SK-N-SH (cell line): Measurements from ENCODE around the gene MKRN1. TPM values are rescaled to one million over a fixed set of nuclear protein-coding genes. Genes with fewer than 3 reads are reported as not detected.

Source experiments
- CTCF ChIA-PET: fragments of 300-600, 350-600 bp; formaldehyde crosslinking; extraction: SDS; loops from one replicate; lab custom pipeline; 2021; lab: Yijun Ruan, JAX
- POLR2A ChIA-PET: fragments of 350-600 bp; sonication (Branson Sonifier 250); formaldehyde crosslinking; extraction: SDS; loops from one replicate; lab custom pipeline; 2020; ENCODE audit warnings: antibody characterized with exemption, inconsistent platforms; lab: Yijun Ruan, JAX
- DNase-seq: peaks from one replicate; pipeline ENCODE4 v3.0.0; 2012
- H2AFZ ChIP-seq: fragments of 200-600 bp; sonication (generic); 2 replicates; pipeline ENCODE4 v1.8.1; 2016; ENCODE audit warnings: antibody characterized with exemption, mild to moderate bottlenecking, low read depth
- H3F3A ChIP-seq: fragments of 200-600 bp; sonication (generic); replicated peaks from 2 replicates; pipeline ENCODE3; 2016; ENCODE audit warnings: antibody characterized with exemption, mild to moderate bottlenecking; ENCODE audit not compliant: insufficient read depth
- H3K27ac ChIP-seq, 2 experiments: fragments of 200-500 bp in 1 of 2; fragments of 200-600 bp in 1 of 2; sonication (Bioruptor generic) in 1 of 2; sonication (generic), shearing (Covaris generic) in 1 of 2; 2 replicates each; pipeline versions ENCODE4 v1.5.1 to v1.6.1; 2014 to 2016; ENCODE audit warnings: low read depth in 2 of 2, inconsistent platforms in 1 of 2, low read length in 1 of 2, mild to moderate bottlenecking in 1 of 2, mixed read lengths in 1 of 2
- H3K27me3 ChIP-seq: fragments of 200-600 bp; sonication (generic), shearing (Covaris generic); 2 replicates; pipeline ENCODE4 v1.6.1; 2016; ENCODE audit warnings: mixed run types; ENCODE audit not compliant: insufficient read depth
- H3K36me3 ChIP-seq, 2 experiments: fragments of 200-500 bp in 1 of 2; fragments of 200-600 bp in 1 of 2; sonication (Bioruptor generic) in 1 of 2; sonication (generic) in 1 of 2; replicated peaks in 1 of 2; 2 replicates each; pipeline versions ENCODE3 to v1.5.1; 2014 to 2016; ENCODE audit warnings: low read length in 1 of 2, mild to moderate bottlenecking in 1 of 2; ENCODE audit not compliant: insufficient read depth in 2 of 2, control insufficient read depth in 1 of 2
- H3K4me1 ChIP-seq, 2 experiments: fragments of 200-500 bp in 1 of 2; fragments of 200-600 bp in 1 of 2; sonication (Bioruptor generic) in 1 of 2; sonication (generic), shearing (Covaris generic) in 1 of 2; 2 replicates each; pipeline versions ENCODE4 v1.5.1 to v1.6.1; 2014 to 2016; ENCODE audit warnings: low read depth in 1 of 2, low read length in 1 of 2, mixed run types in 1 of 2; ENCODE audit not compliant: insufficient read depth in 2 of 2, control insufficient read depth in 1 of 2
- H3K4me2 ChIP-seq: fragments of 200-600 bp; sonication (generic), shearing (Covaris generic); 2 replicates; pipeline ENCODE4 v1.6.1; 2017; ENCODE audit warnings: mixed run types
- H3K4me3 ChIP-seq, 2 experiments: fragments of 200-500 bp in 1 of 2; fragments of 200-600 bp in 1 of 2; sonication (Bioruptor generic) in 1 of 2; sonication (generic), shearing (Covaris generic) in 1 of 2; 2 replicates each; pipeline versions ENCODE4 v1.5.1 to v1.8.1; 2014 to 2016; ENCODE audit warnings: low read depth in 2 of 2, inconsistent platforms in 1 of 2, low read length in 1 of 2, mild to moderate bottlenecking in 1 of 2, mixed read lengths in 1 of 2, moderate library complexity in 1 of 2
- H3K79me2 ChIP-seq: fragments of 200-600 bp; sonication (generic); 2 replicates; pipeline ENCODE4 v1.8.1; 2017; ENCODE audit warnings: mild to moderate bottlenecking; ENCODE audit not compliant: insufficient read depth
- H3K9ac ChIP-seq: fragments of 200-600 bp; sonication (generic); 2 replicates; pipeline ENCODE4 v1.6.1; 2017; ENCODE audit warnings: mixed run types
- H3K9me2 ChIP-seq: fragments of 200-600 bp; sonication (generic); 2 replicates; pipeline ENCODE4 v1.6.1; 2017; ENCODE audit warnings: mixed run types
- H3K9me3 ChIP-seq: fragments of 200-600 bp; sonication (generic); 2 replicates; pipeline ENCODE4 v1.6.1; 2017; ENCODE audit warnings: mixed run types, mild to moderate bottlenecking, moderate library complexity
- H4K20me1 ChIP-seq: fragments of 200-600 bp; sonication (generic); 2 replicates; pipeline ENCODE4 v1.6.1; 2017; ENCODE audit warnings: mild to moderate bottlenecking, mixed run types; ENCODE audit not compliant: insufficient read depth
- CHD2 ChIP-seq: fragments of 150-350 bp; IDR thresholded peaks from 2 replicates; pipeline ENCODE4 v1.6.1; 2018; ENCODE audit warnings: low read length; ENCODE audit not compliant: partially characterized antibody
- CTCF ChIP-seq: fragments of 200-600 bp; sonication (generic); IDR thresholded peaks from 2 replicates; pipeline ENCODE4 v1.6.1; 2017; ENCODE audit warnings: antibody characterized with exemption, mild to moderate bottlenecking, moderate library complexity
- FOXJ3 ChIP-seq: sonication (generic); formaldehyde crosslinking; IDR thresholded peaks from 2 replicates; pipeline ENCODE4 v1.5.1; 2020; ENCODE audit warnings: mild to moderate bottlenecking, missing genetic modification reagents
- MXI1 ChIP-seq: IDR thresholded peaks from 2 replicates; pipeline ENCODE4 v1.6.1; 2012; ENCODE audit warnings: mild to moderate bottlenecking, low read depth, low read length, improper control_type of control experiment
- NFIC ChIP-seq: IDR thresholded peaks from 2 replicates; pipeline ENCODE4 v1.4.0; 2012; ENCODE audit warnings: borderline replicate concordance
- REST ChIP-seq: IDR thresholded peaks from 2 replicates; pipeline ENCODE4 v1.6.1; 2012; ENCODE audit warnings: mild to moderate bottlenecking, low read depth, low read length, moderate library complexity
- RXRA ChIP-seq: IDR thresholded peaks from 2 replicates; pipeline ENCODE4 v1.4.0; 2012; ENCODE audit warnings: low read depth, mild to moderate bottlenecking, borderline replicate concordance
- TEAD4 ChIP-seq: IDR thresholded peaks from 2 replicates; pipeline ENCODE4 v1.4.0; 2012; ENCODE audit warnings: mild to moderate bottlenecking, borderline replicate concordance; ENCODE audit not compliant: insufficient read depth
- USF1 ChIP-seq: IDR thresholded peaks from 2 replicates; pipeline ENCODE4 v1.4.0; 2012; ENCODE audit warnings: low read depth, borderline replicate concordance
- USF2 ChIP-seq: fragments of 150-350 bp; IDR thresholded peaks from 2 replicates; pipeline ENCODE4 v1.6.1; 2017; ENCODE audit warnings: antibody characterized with exemption, low read length, low read depth, borderline replicate concordance
- YY1 ChIP-seq: IDR thresholded peaks from 2 replicates; pipeline ENCODE4 v1.4.0; 2012; ENCODE audit warnings: low read depth, mild to moderate bottlenecking
- WGBS: methylation state at CpG from one replicate; pipeline ENCODE4 v1.1.6; 2017; ENCODE audit warnings: low lambda C conversion rate; 5-methylcytosine and 5-hydroxymethylcytosine counted together
- polyA plus RNA-seq, 3 experiments: library from polyadenylated mRNA; depleted of rRNA; stranded (reverse); fragments of >200 nt; gene quantifications; 2 replicates each; pipeline ENCODE4 v1.2.3, GENCODE V29; 2012

MKRN1 gene
- polyA plus RNA-seq, 1 of the 3 experiments (the other 2 are of a cell fraction): 53.5 TPM

GRCh38 chr7:140456551-140457051 lies 22.7 kb downstream of the MKRN1 start:
- ChIA-PET POLR2A (no interaction called here), CTCF (interaction anchor here (1.5 to 2.7 kb wide), 3 partner anchors 13 to 197 kb away, joined by 8 to 13 read pairs (median 12); no protein-coding TSS in a partner anchor)
- Histone ChIP-seq H3K4me1 (no peaks in the 10 kb centered on the region; a peak in 1 of 4 replicates), H3K9me2 (no peaks in the 10 kb centered on the region), H2AFZ (no peak overlapping the region), H3K79me2 (no peaks in the 10 kb centered on the region; the same call in 1 of the 2 replicates), H3K4me2 (no peak overlapping the region), H3K36me3 (peaks cover 74 to 75% of the 10 kb centered on the region in 2 experiments), H3F3A (no peaks in the 10 kb centered on the region), H3K9ac (no peak overlapping the region), H3K4me3 (no peak overlapping the region), H3K9me3 (no peaks in the 10 kb centered on the region), H3K27ac (no peak overlapping the region), H3K27me3 (no peaks in the 10 kb centered on the region), H4K20me1 (peaks cover 21% of the 10 kb centered on the region; the same call in 1 of the 2 replicates)
- WGBS: 98% methylated on average over 9 of the region's 9 CpGs
- DNase-seq: no peak
- TF ChIP-seq CHD2 (no peak), CTCF (no peak), RXRA (no peak), USF2 (no peak), NFIC (no peak), USF1 (no peak), REST (no peak), YY1 (no peak), TEAD4 (no peak), FOXJ3 (CRISPR knock-in tag) (no peak), MXI1 (no peak)
